GM19328 (cell line): Measurements from ENCODE around the gene MZT2A.
"Not testable (repeated sequence)": the region's sequence is repeated elsewhere in the genome, so short reads cannot be mapped to it uniquely, and the experiment has no call there.

Experiments used
- ATAC-seq: cut with Tn5 transposase; IDR thresholded peaks from one replicate; pipeline ENCODE4 v1.9.1; 2021; ENCODE audit warnings: mild to moderate bottlenecking, moderate library complexity; ENCODE audit not compliant: unreplicated experiment

MZT2A gene

GRCh38 chr2:131493199-131493968 is 1.2 kb upstream of the MZT2A start:
- ATAC-seq: peak; percentile 15

GRCh38 chr2:131492418-131493198 is 411 bp upstream of the MZT2A start:
- ATAC-seq: peak; percentile 60

GRCh38 chr2:131491469-131491836 is 744 bp downstream of the MZT2A start:
- ATAC-seq: not testable (repeated sequence)

- not testable (repeated sequence) for ATAC-seq
Observed at GRCh38 chr2:131490616-131491468, 1.4 kb downstream of the MZT2A start.

GRCh38 chr2:131488306-131489205 is 3.6 kb downstream of the MZT2A start:
- ATAC-seq: no peak

- ATAC-seq: not testable (repeated sequence)
Observed at GRCh38 chr2:131486201-131486902, 5.8 kb downstream of the MZT2A start.

- not testable (repeated sequence) for ATAC-seq
Observed at GRCh38 chr2:131484906-131485460, 7.2 kb downstream of the MZT2A start.

- ATAC-seq: not testable (repeated sequence)
Observed at GRCh38 chr2:131483981-131484820, 8.0 kb downstream of the MZT2A start.

GRCh38 chr2:131482506-131483155 is 9.6 kb downstream of the MZT2A start:
- not testable (repeated sequence) for ATAC-seq

GRCh38 chr2:131480351-131480750 is 11.8 kb downstream of the MZT2A start:
- ATAC-seq: not testable (repeated sequence)

GRCh38 chr2:131478850-131479461 is 13.2 kb downstream of the MZT2A start:
- not testable (repeated sequence) for ATAC-seq

- not testable (repeated sequence) for ATAC-seq
Observed at GRCh38 chr2:131478074-131478849, 13.9 kb downstream of the MZT2A start.

- ATAC-seq: not testable (repeated sequence)
Observed at GRCh38 chr2:131477227-131477626, 15.0 kb downstream of the MZT2A start.

GRCh38 chr2:131476363-131476762 is 15.8 kb downstream of the MZT2A start:
- ATAC-seq: not testable (repeated sequence)

GRCh38 chr2:131475831-131476230 is 16.4 kb downstream of the MZT2A start, which contains the start of gene TUBA3D:
Gene TUBA3D (plus strand): TSS chr2:131476119. CDS start chr2:131476200, 81 bp downstream.
- no peak for ATAC-seq

- not testable (repeated sequence) for ATAC-seq
Observed at GRCh38 chr2:131473266-131473665, 18.9 kb downstream of the MZT2A start.
